Astrocyte of the spinal cord (primary cell): ENCODE measurements around the gene EMC1.
A peak's percentile ranks its signal among the peaks of the same experiment; 100 is the strongest.
"Not testable (repeated sequence)": the region's sequence is repeated elsewhere in the genome, so short reads cannot be mapped to it uniquely, and the experiment has no call there.

Source experiments
- DNase-seq: peaks from one replicate; pipeline ENCODE4 v3.0.0; 2011; ENCODE audit warnings: low read depth, low spot score
- H3K4me3 ChIP-seq: 2 replicates; pipeline ENCODE4 v1.5.1; 2011; ENCODE audit warnings: low read depth, mild to moderate bottlenecking, low read length, moderate library complexity
- in situ Hi-C: cut with HindIII; loops from 2 replicates; pipeline ENCODE4 v1.10.0; 2017; ENCODE audit warnings: low sequenced_read_pairs
- TF ChIP-seq, protein P1 (sequence below): IDR thresholded peaks from 2 replicates; pipeline ENCODE4 v1.5.1; 2012; ENCODE audit warnings: low read depth, mild to moderate bottlenecking, low read length, inconsistent platforms

EMC1 gene

DNA sequence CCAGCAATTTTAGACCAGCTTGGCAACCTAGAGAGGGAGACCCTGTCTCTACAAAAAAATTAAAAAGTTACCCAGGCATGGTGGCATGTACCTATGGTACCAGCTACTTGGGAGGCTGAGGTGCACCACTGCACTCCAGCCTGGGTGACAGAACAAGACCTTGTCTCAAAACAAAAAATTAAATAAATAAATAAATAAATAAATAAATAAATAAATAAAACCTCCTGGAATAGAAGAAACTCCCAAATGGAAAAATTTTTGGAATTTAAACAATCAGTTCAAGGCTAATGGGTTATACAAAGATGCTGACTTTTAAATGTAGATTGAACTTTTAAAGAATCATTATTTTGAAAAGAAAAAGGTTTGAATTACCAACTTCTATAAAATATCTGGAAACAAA, 63.5 kb downstream of the EMC1 start:
- DNase-seq = no peak
- in situ Hi-C loops = no loop called here
- H3K4me3 ChIP-seq = no peak overlapping the region
- TF ChIP-seq, protein P1, sequence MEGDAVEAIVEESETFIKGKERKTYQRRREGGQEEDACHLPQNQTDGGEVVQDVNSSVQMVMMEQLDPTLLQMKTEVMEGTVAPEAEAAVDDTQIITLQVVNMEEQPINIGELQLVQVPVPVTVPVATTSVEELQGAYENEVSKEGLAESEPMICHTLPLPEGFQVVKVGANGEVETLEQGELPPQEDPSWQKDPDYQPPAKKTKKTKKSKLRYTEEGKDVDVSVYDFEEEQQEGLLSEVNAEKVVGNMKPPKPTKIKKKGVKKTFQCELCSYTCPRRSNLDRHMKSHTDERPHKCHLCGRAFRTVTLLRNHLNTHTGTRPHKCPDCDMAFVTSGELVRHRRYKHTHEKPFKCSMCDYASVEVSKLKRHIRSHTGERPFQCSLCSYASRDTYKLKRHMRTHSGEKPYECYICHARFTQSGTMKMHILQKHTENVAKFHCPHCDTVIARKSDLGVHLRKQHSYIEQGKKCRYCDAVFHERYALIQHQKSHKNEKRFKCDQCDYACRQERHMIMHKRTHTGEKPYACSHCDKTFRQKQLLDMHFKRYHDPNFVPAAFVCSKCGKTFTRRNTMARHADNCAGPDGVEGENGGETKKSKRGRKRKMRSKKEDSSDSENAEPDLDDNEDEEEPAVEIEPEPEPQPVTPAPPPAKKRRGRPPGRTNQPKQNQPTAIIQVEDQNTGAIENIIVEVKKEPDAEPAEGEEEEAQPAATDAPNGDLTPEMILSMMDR = no peak

DNA sequence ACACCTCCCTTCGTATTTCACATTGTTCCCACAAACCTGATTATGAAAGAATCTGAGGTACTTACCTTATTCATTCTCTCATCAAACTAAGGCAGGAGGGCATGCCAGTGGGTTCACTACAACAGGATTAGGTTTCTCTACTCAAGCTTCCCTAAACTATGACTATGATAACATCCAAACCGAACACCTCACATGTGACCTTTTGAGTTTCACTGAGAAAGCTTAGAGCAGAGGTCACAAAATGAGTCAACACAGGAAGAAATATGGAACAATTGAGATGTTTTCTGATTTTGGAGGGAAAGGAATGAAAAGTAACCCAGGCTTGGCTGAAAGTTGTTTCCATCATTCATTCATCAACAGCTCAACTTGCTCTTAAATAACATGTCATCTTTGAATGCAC, 65.3 kb downstream of the EMC1 start:
- TF ChIP-seq, protein P1 = no peak
- DNase-seq = no peak
- in situ Hi-C loops = no loop called here
- no peak overlapping the region for H3K4me3 ChIP-seq

DNA sequence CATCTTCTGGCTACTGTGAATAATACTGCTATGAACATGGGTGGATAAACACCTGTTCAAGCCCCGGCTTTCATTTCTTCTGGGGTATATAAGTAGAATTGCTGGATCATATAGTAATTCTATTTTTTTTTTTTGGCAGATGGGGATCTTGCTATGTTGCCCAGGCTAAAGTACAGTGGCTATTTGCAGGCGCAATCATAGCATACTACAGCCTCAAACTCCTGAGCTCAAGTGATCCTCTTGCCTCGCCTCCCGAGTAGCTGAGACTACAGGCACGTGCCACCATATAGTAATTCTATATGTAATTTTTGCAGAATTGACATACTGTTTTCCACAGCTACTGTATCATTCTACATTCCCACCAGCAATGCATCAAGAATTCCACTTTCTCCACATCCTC, 69.1 kb downstream of the EMC1 start:
- TF ChIP-seq, protein P1 = no peak
- in situ Hi-C loops = no loop called here
- no peak for DNase-seq

DNA sequence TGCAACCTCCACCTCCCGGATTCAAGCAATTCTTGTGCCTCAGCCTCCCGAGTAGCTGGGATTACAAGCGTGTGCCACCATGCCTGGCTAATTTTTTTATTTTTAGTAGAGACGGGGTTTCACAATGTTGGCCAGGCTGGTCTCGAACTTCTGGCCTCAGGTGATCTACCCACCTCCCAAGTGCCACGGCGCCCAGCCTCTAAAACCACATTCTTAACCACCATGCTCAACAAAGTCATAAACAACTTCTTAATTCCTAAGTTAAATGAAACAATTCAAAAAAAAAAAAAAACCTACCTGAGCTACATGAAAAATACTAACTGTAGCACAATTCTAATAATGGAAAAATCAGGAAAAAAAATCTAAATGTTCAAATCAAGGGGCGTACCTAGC, 71.1 kb downstream of the EMC1 start:
- DNase-seq, H3K4me3 ChIP-seq, in situ Hi-C loops: not testable (repeated sequence)

More for the DNA sequence above, 69.1 kb downstream of the EMC1 start:
- H3K4me3 ChIP-seq = no peak overlapping the region

GRCh38 chr1:19179597-19180264, 71.6 kb downstream of the EMC1 start:
- H3K4me3 ChIP-seq = no peak overlapping the region
- peak; percentile 36 for DNase-seq
- TF ChIP-seq, protein P1 = peak; percentile 36
- in situ Hi-C loops = no loop called here

- in situ Hi-C loops = no loop called here
- H3K4me3 ChIP-seq = no peak overlapping the region
- DNase-seq = no peak
- TF ChIP-seq, protein P1 = no peak
Observed at GRCh38 chr1:19178734-19179398, 72.5 kb downstream of the EMC1 start.

GRCh38 chr1:19177811-19178210, 73.5 kb downstream of the EMC1 start:
- no peak for DNase-seq
- TF ChIP-seq, protein P1 = no peak
- in situ Hi-C loops = no loop called here

More at GRCh38 chr1:19177811-19178210, 73.5 kb downstream of the EMC1 start:
- no peak overlapping the region for H3K4me3 ChIP-seq
